Measurements from ENCODE around the gene STMP1. TPM values are rescaled to one million over a fixed set of nuclear protein-coding genes. Genes with fewer than 3 reads are reported as not detected.

The STMP1 gene
- total and polyA plus RNA-seq, 2 of the 8 experiments (the other 6 are each of a cell fraction or from before 2014, with no cell fraction given) = 22.7 to 36.7 TPM

DNA sequence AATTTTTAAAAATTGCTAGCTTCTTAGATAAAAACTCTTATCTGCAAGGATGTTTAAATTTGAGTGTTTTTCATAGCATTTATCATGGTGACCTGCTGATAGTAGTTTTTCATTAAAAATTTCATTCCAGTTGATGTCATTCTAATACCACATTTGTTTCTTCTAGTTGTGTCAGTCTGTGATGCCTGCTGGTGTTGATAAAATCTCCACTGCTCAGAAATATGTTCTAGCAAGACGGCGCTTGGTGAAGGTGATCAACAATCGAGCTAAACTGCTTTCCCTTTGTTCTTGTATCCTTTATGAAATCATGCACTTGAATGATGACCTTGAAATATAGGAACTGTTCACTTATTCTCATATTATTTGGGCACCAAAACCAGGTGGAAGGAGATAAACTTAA is 17.6 kb upstream of the STMP1 start (continued):
- no peak for TF ChIP-seq SIN3A (conservative IDR thresholded peaks at IDR 0.05 in 1 of 2, IDR thresholded peaks at IDR 0.05 in 1 of 2; ENCODE audit: low read depth in 1 of 2, low read length in 2 of 2)
- no peak for TF ChIP-seq SRF (IDR thresholded peaks at IDR 0.05; ENCODE audit: low read depth, low read length)
- TF ChIP-seq SP2 (IDR thresholded peaks at IDR 0.05; ENCODE audit: low read length) = no peak
- TF ChIP-seq GABPA (IDR thresholded peaks at IDR 0.05; ENCODE audit: borderline replicate concordance, insufficient read depth, low read length) = no peak
- no peak for TF ChIP-seq CEBPB (IDR thresholded peaks at IDR 0.05; ENCODE audit: low read depth, low read length)
- TF ChIP-seq RBBP5 (IDR thresholded peaks at IDR 0.05; ENCODE audit: borderline replicate concordance, low read depth, low read length) = no peak

Measured in H1 (cell line).